Measurements from ENCODE around the gene KCTD5. TPM values are rescaled to one million over a fixed set of nuclear protein-coding genes. Genes with fewer than 3 reads are reported as not detected.

The KCTD5 gene
- total RNA-seq, 1 donor from 2014 or later: 55.4 TPM

- Histone ChIP-seq H3K27me3 (ENCODE audit: insufficient read depth, low read length) (no peaks in the 10 kb centered on the region), H4K20me1 (ENCODE audit: insufficient read depth, low read length) (no peaks in the 10 kb centered on the region), H3K4me1 (ENCODE audit: insufficient read depth, low read length) (no peaks in the 10 kb centered on the region), H3K4me2 (ENCODE audit: low read length) (no peak overlapping the region), H3K27ac (ENCODE audit: low read depth, low read length) (no peak overlapping the region), H3K4me3 (ENCODE audit: insufficient read depth, low read depth, low read length) (no peak overlapping the region), H3K9ac (ENCODE audit: low read length) (no peak overlapping the region), H3K9me3 (ENCODE audit: insufficient read depth, low read depth, low read length) (no peaks in the 10 kb centered on the region), H2AFZ (ENCODE audit: low read depth, low read length) (no peak overlapping the region), H3K79me2 (ENCODE audit: insufficient read depth, low read length) (no peaks in the 10 kb centered on the region), H3K36me3 (ENCODE audit: insufficient read depth, low read length) (no peaks in the 10 kb centered on the region)
- FAIRE-seq (no peak), DNase-seq (ENCODE audit: low read depth) (no peak)
- H3K9me3 Mint-ChIP-seq (ENCODE audit: unreplicated experiment): no peaks in the 10 kb centered on the region
- H3K4me3 Mint-ChIP-seq (ENCODE audit: unreplicated experiment): no peak overlapping the region
- peaks cover 5% of the 10 kb centered on the region for H3K36me3 Mint-ChIP-seq (ENCODE audit: low read depth, unreplicated experiment)
- no peak overlapping the region for H3K27ac Mint-ChIP-seq (ENCODE audit: unreplicated experiment)
- peaks cover 2% of the 10 kb centered on the region for H3K27me3 Mint-ChIP-seq (ENCODE audit: low read depth, unreplicated experiment)
- H3K4me1 Mint-ChIP-seq (ENCODE audit: low read depth, unreplicated experiment): no peaks in the 10 kb centered on the region
- no peak for TF ChIP-seq EZH2 (IDR thresholded peaks at IDR 0.05; ENCODE audit: insufficient read depth, low read length)
- TF ChIP-seq CTCF (IDR thresholded peaks at IDR 0.05; ENCODE audit: insufficient read depth, low read depth, low read length): no peak
Observed at GRCh38 chr16:2737895-2738418, 55.6 kb downstream of the KCTD5 start.

- DNase-seq (ENCODE audit: low read depth) (no peak), FAIRE-seq (no peak)
- Mint-ChIP-seq H3K9me3 (ENCODE audit: unreplicated experiment) (no peaks in the 10 kb centered on the region), H3K27ac (ENCODE audit: unreplicated experiment) (no peak overlapping the region), H3K27me3 (ENCODE audit: low read depth, unreplicated experiment) (peaks cover 4% of the 10 kb centered on the region), H3K36me3 (ENCODE audit: low read depth, unreplicated experiment) (peaks cover 9% of the 10 kb centered on the region), H3K4me3 (ENCODE audit: unreplicated experiment) (no peak overlapping the region), H3K4me1 (ENCODE audit: low read depth, unreplicated experiment) (no peaks in the 10 kb centered on the region)
- H3K4me2 ChIP-seq (ENCODE audit: low read length): no peak overlapping the region
- TF ChIP-seq EZH2 (IDR thresholded peaks at IDR 0.05; ENCODE audit: insufficient read depth, low read length) (no peak), CTCF (IDR thresholded peaks at IDR 0.05; ENCODE audit: insufficient read depth, low read depth, low read length) (no peak)
- H3K27ac ChIP-seq (ENCODE audit: low read depth, low read length): no peak overlapping the region
- no peaks in the 10 kb centered on the region for H3K79me2 ChIP-seq (ENCODE audit: insufficient read depth, low read length)
- H3K36me3 ChIP-seq (ENCODE audit: insufficient read depth, low read length): no peaks in the 10 kb centered on the region
- no peak overlapping the region for H3K4me3 ChIP-seq (ENCODE audit: insufficient read depth, low read depth, low read length)
- H3K9me3 ChIP-seq (ENCODE audit: insufficient read depth, low read depth, low read length): no peaks in the 10 kb centered on the region
- no peaks in the 10 kb centered on the region for H3K4me1 ChIP-seq (ENCODE audit: insufficient read depth, low read length)
- no peaks in the 10 kb centered on the region for H4K20me1 ChIP-seq (ENCODE audit: insufficient read depth, low read length)
- no peak overlapping the region for H3K9ac ChIP-seq (ENCODE audit: low read length)
- no peaks in the 10 kb centered on the region for H3K27me3 ChIP-seq (ENCODE audit: insufficient read depth, low read length)
- H2AFZ ChIP-seq (ENCODE audit: low read depth, low read length): no peak overlapping the region
Observed at GRCh38 chr16:2738615-2739014, 56.3 kb downstream of the KCTD5 start.

- no peak for TF ChIP-seq EZH2 (IDR thresholded peaks at IDR 0.05; ENCODE audit: insufficient read depth, low read length)
- TF ChIP-seq CTCF (IDR thresholded peaks at IDR 0.05; ENCODE audit: insufficient read depth, low read depth, low read length): no peak
- no peaks in the 10 kb centered on the region for H3K4me1 Mint-ChIP-seq (ENCODE audit: low read depth, unreplicated experiment)
- H3K36me3 Mint-ChIP-seq (ENCODE audit: low read depth, unreplicated experiment): peaks cover 12% of the 10 kb centered on the region
- Histone ChIP-seq H3K4me2 (ENCODE audit: low read length) (no peak overlapping the region), H3K4me3 (ENCODE audit: insufficient read depth, low read depth, low read length) (no peak overlapping the region), H3K27me3 (ENCODE audit: insufficient read depth, low read length) (no peaks in the 10 kb centered on the region), H3K9me3 (ENCODE audit: insufficient read depth, low read depth, low read length) (no peaks in the 10 kb centered on the region), H3K79me2 (ENCODE audit: insufficient read depth, low read length) (no peaks in the 10 kb centered on the region), H2AFZ (ENCODE audit: low read depth, low read length) (no peak overlapping the region), H3K27ac (ENCODE audit: low read depth, low read length) (no peak overlapping the region), H3K9ac (ENCODE audit: low read length) (no peak overlapping the region), H3K36me3 (ENCODE audit: insufficient read depth, low read length) (no peaks in the 10 kb centered on the region), H4K20me1 (ENCODE audit: insufficient read depth, low read length) (no peaks in the 10 kb centered on the region), H3K4me1 (ENCODE audit: insufficient read depth, low read length) (no peaks in the 10 kb centered on the region)
- DNase-seq (ENCODE audit: low read depth): no peak
- H3K9me3 Mint-ChIP-seq (ENCODE audit: unreplicated experiment): no peaks in the 10 kb centered on the region
- no peak for FAIRE-seq
- H3K27me3 Mint-ChIP-seq (ENCODE audit: low read depth, unreplicated experiment): peaks cover 10% of the 10 kb centered on the region
- H3K4me3 Mint-ChIP-seq (ENCODE audit: unreplicated experiment): no peak overlapping the region
- H3K27ac Mint-ChIP-seq (ENCODE audit: unreplicated experiment): no peak overlapping the region
Observed at GRCh38 chr16:2739625-2740430, 57.5 kb downstream of the KCTD5 start.
